GM19099 (cell line): ENCODE data around the gene PAPSS1.

Experiments used
- POLR2A ChIP-seq: IDR thresholded peaks from 3 replicates; pipeline ENCODE4 v1.6.1; 2011; ENCODE audit warnings: low read depth; ENCODE audit not compliant: insufficient read length; ENCODE audit errors: extremely low read depth

Gene PAPSS1

DNA sequence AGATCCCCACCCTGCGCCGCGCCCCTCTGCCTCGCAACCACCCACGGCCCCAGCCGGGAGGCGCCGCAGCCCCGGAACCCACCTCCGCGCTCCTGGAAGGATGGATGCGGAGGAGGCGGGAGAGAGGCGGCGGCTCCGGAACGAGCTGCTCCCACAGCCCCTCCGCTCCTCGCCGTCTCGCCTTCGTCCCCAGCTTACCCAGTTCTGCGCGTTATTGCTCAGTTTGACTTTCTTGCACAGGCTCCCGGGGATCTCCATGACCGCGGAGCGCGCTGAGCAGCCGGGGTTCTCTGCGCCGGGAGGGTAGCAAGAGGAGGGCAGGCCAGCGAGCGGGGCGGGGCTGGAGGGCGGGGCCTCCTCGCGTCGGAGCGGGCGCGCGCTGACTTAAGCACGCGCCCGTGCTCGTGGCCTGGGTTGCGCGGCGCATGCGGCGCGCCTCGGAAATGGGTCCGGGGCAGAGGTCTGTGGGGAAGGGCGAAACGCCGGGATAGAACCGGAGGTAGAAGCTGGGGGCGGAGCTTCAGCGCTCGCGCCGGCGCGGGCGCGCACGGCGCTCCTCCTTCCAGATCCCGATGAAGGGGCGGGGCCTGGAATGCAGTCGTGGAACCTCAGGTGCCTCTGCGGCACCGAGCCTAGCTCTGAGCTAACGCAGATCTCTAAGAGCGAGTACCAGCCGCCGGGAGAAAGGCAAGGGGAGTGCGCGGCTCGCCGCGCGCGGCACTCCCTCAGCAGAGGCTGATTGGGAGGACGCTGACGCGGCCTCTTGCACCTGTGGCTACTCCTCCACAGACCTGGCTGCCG lies at the start of gene PAPSS1:
Gene PAPSS1 (minus strand): TSS at position 313 of the 801 bp plus-strand sequence. CDS start 55 bp downstream, at position 258.
- peak; percentile 76 for TF ChIP-seq POLR2A

DNA sequence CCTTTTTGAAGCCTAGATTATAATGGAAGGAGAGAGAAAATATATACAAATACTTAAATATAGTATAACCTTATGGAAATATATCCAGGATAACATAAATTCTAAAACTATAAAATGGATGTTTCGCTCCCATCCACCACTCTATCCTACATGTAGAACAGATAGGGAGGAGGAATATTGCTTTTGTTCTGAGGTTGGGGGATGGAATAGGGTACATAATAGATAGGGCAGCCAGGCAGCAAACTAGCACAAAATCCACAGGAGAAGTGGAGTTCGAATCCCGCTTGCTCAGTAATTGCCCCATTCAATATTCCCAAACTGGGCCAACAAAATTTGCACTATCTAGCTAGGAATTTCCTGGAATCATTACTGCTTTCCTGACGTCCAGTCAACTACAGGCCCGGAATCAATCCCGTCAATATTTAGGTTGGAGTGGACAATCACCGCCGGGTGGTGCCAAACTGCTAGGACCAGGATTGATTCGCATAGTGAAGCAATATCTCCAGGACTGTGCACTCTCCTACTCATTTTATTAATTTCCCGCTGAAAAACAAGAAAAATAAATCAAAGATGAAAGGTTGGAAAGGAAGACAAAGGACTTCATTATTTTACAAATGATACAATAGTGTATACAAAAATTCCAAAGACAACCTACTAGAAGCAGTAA lies 40.4 kb upstream of the PAPSS1 start:
- TF ChIP-seq POLR2A, result no peak

DNA sequence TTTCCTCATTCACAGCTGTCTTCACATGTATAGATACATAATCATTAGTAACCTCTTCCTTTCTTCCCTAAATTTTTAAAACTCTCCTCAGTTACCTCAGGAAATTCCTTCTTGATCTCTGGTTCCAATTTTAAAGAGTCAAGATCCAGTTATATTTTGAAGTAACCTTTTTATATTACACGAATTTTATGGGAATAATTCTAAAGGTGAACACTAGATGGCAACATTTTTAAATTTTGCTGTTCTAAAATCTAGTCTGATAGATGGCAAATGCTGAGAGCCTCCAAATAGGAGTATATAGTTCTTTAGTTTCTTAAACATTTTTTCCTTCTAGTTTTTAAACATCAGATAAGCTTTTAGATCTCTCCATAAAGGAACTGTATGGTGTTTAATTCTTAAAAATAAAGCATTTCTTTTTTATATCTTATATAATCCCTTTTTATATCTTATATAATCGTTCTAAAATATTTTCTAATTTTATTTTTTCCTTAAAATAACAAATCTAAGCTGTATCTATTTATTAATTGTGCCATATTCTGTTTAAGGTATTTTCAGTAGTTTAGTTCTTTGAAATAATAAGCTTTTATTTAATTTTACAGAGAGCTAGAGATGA lies 37.9 kb upstream of the PAPSS1 start:
- no peak for TF ChIP-seq POLR2A

DNA sequence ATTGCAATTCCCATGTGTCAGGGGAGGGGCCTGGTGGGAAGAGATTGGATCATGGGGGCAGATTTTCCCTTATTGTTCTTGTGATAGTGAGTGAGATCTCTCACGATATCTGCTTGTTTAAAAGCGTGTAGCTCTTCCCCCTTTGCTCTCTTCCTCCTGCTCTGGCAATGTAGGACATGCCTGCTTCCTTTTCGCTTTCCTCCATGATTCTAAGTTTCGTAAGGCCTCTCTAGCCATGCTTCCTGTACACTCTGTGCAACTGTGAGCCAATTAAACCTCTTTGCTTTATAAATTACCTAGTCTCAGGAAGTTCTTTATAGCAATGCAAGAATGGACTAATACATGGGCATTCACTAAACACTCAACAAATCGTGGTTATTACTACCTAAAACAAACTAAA lies 37.2 kb upstream of the PAPSS1 start:
- TF ChIP-seq POLR2A, result no peak

DNA sequence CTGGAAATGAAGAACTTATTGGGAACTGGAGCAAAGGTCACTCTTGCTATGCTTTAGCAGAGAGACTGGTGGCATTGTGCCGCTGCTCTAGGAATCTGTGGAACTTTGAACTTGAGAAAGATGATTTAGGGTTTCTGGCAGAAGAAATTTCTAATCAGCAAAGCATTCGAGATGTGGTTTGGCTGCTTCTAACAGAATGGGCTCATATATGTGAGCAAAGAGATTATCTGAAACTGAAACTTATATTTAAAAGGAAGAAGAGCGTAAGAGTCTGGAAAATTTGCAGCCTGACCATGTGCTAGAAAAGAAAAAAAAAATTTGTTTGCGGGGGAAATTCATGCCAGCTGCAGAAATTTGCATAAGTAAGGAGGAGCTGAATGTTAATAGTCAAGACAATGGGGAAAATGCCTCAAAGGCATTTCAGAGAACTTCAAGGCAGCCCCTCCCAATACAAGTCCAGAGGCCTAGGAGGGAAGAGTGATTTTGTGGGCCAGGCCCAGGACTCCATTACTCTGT lies 35.9 kb upstream of the PAPSS1 start:
- no peak for TF ChIP-seq POLR2A

DNA sequence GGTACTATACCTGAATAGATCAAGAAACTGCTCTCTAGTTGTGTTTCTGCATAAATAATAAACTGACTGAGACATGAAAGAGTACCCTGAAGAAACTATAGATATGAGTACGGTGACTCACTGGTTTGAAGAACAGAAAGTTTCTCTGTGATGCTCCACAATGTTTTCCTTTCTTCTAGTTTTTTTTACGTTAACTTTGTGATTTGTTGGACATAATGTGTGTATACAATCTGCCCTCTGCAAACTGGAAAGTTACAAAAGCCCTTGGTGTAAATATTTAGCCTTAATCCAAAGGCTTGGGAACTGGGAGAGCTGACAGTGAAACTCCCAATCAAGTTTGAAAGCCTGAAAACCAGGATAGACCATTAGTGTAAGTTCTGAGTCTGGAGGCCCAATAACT lies 31.6 kb upstream of the PAPSS1 start:
- TF ChIP-seq POLR2A, result no peak

DNA sequence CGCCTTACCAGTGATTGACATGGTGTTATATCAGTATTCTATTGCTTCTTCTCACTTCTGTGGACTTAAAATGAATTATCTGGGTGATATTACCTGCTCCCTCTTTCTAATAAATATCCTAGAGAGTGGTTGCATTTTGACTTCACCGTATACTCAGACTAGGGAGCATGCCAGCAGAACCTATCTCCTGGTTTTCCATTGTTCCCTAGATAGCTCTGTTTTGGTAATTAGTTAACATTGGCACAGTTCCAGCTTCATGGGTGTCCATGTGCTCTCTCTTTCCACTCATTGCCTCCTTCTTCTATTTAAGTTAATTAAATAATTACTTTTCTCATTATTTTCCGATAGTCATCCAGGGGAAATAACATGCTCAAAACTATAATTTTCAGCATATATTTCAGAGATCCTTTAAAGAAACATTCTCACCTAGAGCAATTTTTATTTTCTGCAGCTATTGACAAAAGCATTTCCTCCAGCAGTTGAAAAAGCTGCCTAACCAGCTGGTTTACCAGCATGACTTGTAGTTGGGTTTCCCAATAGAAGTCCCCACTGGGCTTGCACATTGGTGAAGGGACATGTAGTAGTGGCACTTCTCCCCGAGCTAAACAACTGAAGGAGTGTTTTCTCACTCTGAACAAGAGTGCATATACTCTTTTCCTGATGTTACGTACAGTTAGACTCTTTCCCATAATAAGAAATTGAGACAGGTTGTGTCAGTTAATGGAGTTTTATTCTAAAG lies 27.9 kb upstream of the PAPSS1 start:
- TF ChIP-seq POLR2A, result no peak

DNA sequence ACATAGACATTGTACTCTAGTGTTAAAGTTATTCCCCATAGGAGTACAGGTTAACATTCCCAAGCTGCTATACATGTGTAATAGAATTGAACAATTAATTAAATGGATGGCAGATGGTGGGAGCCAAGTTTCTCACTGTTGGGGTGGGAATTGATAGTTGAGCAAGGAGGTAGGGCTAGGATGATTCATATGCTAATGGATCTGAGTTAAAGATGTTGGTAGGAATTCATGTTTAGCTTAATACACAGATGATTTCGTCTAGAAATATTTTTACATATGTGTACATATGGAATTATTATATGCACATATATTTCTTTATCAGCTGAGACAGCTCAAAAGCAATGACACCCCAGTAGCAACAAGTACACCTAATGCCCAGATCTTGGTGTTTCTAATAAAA lies 26.1 kb upstream of the PAPSS1 start:
- no peak for TF ChIP-seq POLR2A

DNA sequence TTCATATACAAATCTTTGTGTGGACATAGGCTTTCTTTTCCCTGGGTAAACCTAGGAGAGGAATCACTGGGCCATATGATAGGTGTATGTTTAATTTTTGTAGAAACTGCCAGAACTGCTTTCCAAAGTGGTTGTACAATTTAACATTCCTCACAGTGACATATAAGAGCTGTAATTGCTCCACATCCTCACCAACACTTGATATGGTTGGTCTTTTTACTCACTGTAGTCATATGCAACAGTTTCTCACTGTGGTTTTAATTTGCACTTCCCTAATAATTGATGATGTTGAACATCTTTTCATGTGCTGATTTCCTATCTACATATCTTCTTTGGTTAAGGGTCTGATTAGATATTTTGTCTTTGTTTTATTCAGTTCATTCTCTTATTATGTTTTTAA lies 24.5 kb upstream of the PAPSS1 start:
- TF ChIP-seq POLR2A, result no peak

DNA sequence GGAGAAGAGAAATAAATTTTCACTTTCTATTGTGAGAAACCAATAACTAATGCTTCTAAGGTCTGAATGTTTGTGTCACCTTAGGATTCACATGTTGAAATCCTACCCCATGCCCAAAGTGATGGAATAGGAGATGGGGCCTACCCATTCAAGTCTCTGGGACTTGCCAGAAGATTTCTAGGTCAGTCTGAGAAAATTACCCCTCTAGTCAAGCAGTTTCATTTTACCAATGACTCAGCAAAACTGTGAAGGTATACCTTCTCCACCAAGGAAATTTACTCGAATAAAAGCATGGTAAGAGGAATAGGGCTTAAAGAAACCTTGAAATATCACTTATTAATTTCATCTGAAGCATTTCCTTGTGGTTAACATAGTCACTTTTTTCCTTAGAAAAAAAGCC lies 23.5 kb upstream of the PAPSS1 start:
- no peak for TF ChIP-seq POLR2A

DNA sequence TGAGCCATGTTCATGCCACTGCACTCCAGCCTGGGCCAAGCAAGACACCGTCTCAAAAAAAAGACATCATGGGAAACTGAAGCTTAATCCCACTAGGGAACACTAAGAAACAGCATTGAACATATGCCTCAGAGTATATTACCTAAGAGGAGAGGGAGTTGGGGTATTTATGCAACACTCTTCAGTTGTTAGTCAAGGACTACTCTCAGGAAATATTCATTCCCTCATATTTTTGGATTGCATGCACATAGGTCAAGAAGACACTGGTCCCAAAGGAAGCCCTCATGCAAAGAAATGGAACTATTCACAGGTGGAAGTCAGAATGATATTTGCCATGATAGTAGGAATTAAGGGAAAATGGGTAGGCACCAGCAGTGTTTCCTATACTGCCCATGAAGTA lies 22.8 kb upstream of the PAPSS1 start:
- TF ChIP-seq POLR2A, result no peak

DNA sequence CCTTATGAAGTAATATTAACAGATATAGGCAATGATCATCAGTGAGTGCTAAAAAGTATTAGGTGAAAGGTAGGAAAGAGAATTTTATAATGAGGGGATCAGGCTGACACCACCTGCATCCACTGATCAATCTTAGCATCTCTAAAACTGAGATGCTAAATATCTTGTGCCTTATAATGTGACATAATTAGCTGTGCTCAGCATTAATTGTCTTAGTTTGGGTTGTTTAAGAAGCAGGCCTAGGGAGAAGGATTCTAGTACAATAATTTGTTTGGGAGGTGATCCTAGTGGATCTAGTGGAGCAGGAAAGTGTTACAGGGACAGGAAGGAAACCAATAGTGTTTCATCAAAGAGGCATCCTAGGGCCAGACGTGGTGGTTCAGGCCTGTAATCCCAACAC lies 22.2 kb upstream of the PAPSS1 start:
- TF ChIP-seq POLR2A, result no peak

DNA sequence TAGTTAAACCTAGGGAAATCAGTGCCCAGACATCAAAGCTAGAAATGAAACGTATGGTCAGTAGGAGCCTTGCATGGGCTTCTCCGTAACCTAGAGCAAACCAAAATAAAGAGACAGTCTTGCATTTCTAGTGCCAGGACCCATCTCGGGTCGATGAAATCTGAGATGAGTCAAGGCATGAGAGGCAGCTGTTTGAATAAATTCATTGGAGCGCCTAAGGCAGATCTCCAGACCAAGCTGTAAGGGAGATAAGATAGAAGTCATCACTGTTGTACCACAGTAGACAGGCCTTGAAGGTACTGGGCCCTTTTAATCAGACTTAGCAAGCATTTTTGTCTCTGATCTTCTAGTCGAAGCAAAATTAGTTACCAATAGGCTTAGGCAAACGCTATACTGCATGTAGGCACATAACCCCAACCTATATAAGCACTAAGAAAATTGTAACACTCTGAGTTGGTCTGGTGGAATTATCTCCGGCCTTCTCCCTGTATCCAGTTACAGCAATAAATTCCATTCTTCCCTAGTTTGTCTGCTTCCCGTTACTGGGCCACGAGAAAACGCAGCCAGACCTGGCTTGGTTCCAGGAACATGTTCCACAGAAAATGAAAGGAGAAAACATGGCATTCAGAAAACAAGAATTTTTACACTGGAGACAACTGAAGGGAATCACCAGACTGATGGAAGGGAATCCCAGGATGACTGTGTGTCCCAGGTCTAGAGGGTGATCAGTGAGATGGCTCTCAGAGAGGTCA lies 21.1 kb upstream of the PAPSS1 start:
- no peak for TF ChIP-seq POLR2A

DNA sequence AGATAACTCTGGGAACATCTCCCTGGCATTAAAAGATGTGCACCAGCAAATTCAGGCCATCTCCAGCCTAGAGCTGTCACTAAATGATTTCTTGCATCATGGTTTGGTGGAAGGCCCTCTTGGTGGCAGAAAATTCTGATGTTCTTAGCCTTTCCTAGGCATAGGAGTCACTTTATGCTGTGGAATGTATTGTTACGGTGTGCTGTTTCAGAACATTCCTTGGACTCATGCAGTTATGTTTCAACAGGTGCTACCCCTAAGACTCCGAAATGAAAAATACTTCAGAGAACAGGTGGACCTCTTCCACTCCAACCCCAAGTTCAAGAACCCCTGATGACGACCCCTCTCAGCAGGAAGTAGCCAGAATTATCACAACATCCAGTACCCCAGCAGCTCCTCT lies 20.3 kb upstream of the PAPSS1 start:
- no peak for TF ChIP-seq POLR2A
